NCI-H1092 treated with DMSO at 0.1 percent for 48 hours (cell line): ENCODE measurements around the gene CEP20.
"Not testable (repeated sequence)": the region's sequence is repeated elsewhere in the genome, so short reads cannot be mapped to it uniquely, and the experiment has no call there.

Experiments used
- DNase-seq: peaks from one replicate; lab custom pipeline; 2025; lab: John Stamatoyannopoulos, UW

The CEP20 gene

DNA sequence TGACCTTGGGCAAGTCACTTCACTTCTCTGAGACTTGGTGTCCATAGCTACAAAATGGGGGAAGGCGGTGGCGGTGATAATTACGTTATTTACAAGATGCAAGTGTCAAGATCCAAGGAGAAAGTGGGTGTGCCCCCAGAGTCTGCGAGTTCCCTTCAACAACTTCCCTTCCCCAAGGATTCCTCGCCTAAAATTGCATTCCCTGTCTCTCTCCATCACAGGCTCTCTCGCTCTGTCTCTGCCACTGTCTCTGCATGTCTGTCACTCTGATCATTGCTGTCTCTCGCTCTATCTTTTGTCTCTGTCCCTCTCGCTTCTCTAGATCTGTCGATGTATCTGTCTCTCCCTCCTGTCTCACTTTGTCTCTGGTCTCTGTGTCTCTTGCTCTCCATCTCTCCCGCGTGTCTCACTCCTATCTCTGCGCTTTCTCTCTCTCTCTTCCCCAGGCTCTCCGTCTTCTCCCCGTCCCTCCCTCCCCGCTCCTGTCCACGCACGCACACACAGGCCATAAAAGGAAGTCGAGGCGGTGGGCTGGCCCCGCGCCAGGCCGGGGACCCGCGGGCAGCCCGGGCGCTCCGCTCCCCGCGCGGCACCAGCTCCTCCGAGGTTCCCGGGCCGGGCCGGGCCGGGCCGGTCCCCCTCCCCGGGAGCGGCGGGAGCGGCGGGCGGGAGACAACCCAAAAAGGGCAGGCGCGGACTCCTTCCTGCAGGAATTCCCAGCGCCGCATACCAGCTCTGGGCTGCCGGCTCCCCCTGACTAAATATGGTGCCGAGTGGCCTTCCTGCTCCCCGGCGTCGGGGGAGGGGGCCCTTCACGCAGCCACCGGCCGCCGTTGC is 30.5 kb downstream of the CEP20 start:
- no peak for DNase-seq

DNA sequence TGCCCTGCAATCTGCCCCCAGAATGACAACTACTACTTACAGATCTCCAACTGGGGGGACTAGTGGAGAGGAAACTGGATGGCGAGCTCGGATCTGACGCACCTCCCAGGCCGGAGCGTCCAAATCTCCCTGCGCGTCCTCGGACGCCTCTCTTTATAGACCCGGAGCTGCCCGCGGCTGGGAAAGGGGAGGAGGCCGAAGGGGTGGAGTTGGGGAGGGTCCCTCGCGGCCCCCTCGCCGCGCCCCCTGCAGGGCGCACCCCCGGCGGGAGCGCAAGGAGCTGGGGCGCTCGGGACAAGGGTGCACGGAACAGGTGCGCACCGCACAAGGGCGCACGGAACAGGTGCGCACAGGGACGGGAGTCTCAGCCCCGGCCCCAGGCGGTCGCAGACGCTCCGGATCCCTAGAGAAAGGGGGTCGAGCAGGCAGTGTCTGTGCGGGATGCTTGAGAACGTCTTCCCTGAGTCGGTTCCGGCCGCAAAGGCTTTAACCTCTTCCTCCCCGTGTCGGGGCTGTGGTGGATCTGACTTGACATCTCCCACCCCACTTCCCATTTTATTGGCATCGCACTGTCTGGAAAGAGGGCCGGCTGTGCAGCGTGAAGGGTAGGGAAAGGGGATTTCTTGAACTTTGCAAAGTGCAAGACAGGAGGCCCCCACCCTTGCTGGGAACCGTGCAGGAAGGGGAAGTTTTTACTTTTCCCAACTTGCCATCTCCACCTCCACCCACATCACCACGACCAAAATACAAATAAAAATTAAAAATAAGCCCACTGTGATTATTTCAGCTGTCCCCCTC is 31.3 kb downstream of the CEP20 start, which contains the start of gene MYH11:
MYH11 (minus strand) TSS at position 128 of the 798 bp plus-strand sequence. CDS start 18,776 bp downstream, outside the sequence.
- DNase-seq: no peak

DNA sequence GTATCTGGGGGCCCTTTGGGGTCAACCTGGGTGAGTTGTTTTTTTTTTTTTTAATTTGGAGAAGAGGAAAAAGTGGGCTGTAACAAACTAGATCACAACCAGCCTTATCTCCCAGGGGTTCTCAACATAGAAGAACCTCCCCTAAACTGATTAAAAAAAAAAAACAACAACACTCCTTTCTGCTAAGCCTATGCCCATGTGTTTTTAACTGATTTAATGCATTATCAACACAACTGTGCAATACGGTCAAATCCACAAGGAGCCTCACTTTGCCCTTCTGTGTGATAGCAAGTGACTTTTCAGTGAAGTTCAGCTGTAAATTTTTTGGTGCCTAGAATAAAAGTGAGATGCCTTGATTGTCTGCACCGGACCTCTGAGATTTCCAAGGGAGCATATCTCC is 32.2 kb downstream of the CEP20 start:
- DNase-seq: no peak

DNA sequence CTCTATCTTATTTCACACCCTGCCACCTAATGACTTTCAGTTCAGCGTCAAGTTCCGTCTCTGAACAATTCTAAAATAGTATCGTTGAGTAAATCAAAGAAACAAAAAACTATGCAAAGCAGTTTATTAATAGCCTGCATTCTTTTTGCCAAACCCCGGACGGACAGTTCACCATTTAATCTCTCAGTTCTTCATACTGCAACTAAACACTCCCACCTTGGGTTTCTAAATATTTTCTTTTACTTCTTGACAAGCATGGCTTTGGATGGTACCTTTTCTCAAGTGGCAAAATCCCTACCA is 32.7 kb downstream of the CEP20 start:
- no peak for DNase-seq

DNA sequence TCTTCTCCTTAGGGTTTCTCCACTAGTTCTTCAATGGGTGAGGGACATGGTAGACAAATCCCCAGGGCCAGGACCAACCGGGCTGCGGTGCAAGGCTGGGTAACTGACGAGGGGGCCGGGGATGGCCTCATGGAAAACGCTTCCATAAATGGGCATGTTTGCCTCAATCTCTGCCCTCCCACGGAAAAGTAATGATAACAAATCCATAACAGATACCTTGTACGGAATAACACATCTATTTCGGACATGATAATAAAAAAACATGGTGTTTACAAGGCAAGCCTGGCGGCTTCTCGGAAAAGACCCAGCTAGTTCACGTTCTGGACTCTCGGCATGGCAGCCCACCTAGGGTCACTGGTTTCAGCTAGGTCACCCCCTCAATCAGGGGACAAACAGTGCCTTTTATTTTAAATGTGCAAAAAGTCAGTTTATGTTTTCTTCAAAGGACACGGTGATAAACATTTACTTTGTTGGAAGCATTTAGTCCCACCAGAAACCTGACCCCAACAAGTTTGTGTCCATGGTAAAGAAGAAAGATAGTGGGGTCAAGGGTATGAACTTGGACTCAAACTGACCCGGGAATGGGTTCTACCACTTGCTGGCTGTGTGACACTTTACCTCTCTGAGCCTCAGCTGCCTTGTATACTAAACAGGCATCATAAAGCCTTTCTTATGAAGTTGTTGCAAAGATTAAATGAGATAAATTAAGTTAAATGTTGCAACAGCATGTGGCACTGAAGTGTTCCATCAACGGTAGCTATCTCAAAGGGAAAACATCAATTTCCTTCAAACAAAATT is 33.3 kb downstream of the CEP20 start:
- DNase-seq: no peak

DNA sequence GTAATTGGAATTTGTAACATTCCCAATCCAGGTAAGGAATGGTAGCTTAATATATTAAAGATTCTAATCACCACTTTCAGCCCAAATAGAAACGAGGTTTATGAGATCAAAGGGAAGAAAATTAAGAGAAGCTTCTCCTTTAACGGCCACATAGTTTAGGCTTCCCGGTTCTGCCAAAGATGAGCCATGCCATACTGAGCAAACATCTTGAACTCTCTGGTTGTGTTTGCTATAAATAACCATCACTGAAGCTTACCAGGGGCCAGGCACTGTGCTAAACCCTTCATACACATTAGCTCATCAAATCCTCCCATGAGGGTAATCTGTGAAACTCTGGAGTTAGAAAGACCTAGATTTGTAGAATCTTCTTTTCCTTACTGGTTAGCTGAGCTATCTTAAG is 34.3 kb downstream of the CEP20 start:
- DNase-seq: no peak

DNA sequence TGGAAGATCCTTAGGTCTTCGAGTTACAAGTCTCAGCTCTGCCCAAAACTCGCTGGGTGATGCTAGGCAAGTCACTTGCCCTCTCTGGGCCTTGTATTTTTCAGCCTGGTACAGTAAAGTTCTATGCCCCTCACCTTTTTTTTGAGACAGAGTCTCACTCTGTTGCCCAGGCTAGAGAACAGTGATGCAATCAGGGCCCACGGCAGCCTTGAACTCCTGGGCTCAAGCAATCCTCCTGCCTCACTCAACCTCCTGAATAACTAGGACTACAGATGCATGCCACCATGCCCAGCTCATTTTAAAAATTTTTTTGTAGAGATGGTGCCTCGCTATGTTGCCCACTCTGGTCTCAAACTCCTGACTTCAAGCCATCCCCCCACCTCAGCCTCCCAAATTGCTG is 35.4 kb downstream of the CEP20 start:
- DNase-seq: no peak

DNA sequence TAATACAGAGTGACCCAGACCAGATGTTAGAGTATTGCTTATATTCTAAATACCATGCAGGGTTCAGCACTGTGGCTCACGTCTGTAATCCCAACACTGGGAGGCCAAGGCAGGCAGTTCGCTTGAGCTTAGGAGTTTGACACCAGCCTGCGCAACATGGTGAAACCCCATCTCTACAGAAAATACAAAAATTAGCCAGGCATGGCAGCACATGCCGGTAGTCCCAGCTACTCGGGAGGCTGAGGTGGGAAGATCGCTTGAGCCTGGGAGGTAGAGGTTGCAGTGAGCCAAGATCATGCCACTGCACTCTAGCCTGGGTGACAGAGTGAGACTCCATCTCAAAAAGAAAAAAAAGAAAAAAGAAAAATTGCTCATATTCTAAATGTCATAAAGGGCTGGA is 37.8 kb downstream of the CEP20 start:
- DNase-seq: not testable (repeated sequence)

DNA sequence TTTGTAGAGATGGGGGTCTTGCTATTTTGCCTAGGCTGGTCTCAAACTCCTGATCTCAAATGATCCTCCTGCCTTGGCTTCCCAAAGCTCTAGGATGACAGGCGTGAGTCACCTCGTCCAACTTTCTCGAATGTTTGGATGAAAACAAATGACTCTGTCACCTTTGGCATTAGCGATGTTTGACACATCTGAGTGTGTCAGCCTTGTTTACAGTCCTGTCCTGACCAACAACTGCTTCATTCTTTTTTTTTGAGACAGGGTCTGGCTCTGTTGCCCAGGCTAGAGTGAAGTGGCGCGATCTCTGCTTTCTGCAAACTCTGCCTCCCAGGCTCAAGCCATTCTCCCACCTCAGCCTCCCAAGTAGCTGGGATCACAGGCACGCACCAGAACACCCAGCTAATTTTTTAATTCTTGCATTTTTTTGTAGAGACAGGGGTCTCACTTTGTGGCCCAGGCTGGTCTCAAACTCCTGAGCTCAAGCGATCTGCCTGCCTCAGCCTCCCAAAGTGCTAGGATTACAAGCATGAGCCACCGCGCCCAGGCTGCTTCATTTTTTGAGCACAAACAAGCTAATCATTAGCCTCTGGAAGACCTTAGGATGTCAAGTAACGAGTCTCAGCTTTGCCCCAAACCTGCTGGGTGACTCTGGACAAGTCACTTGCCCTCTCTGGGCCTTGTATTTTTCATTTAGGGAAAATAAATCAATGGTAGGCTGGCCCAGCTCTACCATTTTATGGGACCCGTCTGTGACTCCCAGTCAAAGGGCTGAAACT is 39.0 kb downstream of the CEP20 start:
- DNase-seq: no peak

DNA sequence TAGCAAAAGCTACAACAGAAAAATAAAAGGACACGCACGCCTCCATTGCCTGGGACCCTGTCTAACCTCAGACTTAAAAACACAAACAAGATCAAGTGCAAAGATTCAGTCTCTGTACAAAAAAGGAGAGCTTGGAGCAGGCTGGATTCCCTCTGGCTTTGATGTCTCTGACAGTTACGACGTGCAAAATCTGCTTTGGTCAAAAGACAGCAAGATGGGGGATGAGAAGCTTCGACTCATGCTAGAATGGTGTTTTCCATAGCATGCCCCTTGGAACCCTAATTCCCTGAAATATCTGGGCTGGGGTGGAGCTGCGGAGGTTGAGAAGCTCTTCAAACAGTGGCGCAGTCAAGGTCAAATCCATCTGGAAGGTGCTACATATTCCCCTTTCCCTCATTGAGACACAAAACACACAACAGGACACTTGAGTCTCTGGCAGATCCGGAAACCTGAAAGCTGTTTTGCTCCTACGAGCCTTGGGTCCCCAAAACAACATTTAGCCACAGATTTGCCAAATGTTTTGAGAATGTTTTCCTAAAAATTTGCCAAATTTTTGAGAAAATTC is 40.7 kb downstream of the CEP20 start:
- no peak for DNase-seq

DNA sequence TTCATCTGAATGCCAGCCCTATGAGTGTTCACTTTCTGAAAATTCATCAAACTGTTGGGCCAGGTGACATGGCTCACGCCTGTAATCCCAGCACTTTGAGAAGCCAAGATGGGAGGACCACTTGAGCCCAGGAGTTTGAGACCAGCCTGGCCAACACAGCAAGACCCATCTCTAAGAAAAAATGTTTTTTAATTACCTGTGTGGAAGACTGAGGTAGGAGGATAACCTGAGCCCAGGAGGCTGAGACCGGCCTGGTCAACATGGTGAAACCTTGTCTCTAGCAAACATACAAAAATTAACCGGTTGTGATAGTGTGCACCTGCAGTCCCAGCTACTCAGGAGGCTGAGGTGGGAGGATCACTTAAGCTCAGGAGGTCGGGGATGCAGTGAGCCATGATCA is 41.9 kb downstream of the CEP20 start:
- no peak for DNase-seq

DNA sequence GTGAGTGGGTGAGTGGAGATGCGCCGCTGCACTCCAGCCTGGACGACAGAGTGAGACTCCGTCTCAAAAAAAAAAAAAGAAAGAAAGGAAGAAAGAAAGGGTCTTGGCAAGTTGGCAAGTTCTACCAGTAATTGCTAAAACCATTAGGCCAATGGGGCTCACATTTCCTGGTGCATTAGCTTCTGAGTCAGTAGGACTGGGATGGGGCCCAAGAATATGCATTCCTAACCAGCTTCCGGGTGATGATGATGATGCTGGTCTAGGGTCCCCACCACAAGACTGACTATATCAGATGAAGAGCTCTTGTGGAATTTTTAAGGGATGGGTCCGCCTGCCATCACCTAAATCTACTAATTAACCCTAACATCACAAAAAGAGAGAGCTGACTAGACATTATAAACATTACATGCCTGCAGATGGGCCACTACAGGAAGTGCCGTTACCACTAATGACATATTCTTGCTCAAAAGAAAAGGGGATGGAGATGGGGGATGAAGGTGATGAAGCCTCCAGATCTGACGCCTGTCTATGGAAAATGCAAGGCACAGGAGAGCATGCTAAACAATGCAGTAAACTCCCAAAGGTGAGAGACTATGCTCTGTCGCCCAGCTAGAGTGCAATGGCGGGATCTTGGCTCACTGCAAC is 44.6 kb downstream of the CEP20 start:
- no peak for DNase-seq

DNA sequence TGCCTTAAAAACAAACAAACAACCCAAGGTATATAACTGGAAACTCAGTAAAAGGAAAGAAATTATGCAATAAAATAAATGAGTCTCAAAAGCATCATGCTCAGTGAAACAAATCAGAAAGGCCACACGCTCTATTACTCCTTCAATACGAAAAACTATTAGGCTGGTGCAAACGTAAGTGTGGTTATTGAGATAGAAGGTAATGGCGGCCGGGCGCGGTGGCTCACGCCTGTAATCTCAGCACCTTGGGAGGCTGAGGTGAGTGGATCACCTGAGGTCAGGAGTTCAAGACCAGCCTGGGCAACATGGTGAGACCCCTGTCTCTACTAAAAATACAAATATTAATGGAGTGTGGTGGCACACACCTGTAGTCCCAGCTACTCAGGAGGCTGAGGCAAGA is 49.2 kb downstream of the CEP20 start:
- DNase-seq: not testable (repeated sequence)

DNA sequence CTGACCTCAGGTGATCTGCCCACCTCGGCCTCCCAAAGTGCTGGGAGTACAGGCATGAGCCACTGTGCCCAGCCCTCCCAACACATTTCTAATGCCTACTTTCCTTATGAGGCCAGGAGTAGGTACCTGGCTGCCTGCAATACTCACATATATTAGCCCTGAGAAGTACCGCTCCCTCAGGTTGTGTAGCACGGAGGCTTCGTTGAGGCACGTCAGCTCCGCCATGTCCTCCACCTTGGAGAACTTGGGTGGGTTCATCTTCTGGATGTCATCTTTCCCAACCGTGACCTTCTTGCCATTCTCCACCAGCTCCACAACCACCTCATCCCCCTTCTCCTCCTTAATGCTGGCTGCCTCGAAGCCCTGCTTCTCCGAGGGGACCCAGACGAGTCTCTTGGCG is 50.6 kb downstream of the CEP20 start:
- DNase-seq: no peak

DNA sequence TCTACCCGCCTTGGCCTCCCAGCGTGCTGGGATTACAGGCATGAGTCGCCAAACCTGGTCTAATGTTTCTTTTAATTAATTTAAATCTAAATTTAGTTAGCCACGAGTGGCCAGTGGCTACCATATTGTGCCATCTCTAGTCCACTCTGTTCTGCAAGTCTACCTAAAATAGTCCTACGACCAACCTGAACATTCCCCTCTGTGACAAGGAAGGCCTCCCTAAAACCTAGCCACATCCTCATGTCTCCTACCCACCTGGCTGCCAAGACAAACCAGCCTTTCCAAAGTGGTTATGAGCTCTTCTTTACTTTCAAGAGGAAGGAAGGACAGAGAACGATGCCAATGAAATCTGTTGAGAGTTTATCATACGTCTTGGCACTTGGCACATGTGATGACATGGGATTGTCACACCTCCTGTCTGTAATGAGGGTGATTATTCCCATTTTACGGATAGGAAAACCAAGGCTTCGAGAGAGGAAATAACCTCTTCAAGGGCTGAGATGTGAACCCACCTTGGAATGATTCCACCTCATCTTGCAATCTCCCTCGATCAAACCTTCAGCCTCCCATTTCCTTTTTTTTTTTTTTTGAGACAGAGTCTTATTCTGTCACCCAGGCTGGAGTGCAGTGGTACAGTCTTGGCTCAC is 51.3 kb downstream of the CEP20 start:
- DNase-seq: no peak

DNA sequence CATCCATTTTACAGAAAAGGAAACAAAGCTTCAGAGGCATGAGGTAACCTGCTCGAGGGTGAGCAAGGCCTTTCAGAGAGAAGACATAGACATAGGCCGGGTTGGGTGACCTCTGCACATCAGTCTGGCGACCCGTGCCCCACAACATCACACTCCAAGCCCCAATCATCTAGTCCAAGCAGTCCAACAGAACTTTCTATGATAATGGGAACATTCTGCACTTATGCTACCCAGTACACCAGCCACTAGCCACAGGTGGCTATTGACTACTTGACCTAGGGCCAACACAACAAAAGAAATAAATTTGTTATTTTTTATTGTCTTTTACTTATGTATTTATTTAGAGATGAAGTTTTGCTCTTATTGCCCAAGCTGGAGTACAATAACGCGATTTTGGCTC is 52.3 kb downstream of the CEP20 start:
- no peak for DNase-seq

DNA sequence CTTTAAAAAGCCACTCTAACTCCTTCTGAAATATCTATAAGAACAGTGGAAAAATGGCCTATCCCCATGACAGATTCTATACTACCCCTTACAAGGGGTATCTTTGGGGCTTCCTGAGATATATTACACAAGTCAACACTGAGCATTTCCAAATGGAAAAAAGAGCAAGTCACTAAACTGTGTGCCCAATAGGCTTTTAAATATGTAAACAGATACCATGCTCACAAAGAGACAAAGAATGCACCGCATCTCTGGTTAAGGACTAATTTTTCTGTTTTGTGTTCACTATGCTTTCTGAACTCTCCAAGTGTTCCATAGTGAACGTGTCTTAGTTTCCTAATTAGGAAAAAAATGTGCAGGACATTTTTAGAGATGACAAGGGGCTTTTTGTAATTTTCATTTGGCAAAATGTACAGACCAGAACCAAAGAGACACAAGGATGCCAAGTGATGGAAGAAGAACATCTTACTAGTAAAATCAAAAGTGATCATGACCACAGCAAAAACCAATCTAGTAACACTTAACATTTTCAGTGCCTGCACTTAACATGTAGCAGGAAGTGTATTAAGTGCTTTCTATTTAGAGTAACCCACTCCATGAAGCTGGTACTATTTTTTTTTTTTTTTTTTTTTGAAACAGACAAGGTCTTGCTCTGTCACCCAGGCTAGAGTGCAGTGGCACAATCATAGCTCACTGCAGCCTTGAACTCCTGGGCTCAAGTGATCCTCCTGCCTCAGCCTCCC is 53.1 kb downstream of the CEP20 start:
- no peak for DNase-seq

DNA sequence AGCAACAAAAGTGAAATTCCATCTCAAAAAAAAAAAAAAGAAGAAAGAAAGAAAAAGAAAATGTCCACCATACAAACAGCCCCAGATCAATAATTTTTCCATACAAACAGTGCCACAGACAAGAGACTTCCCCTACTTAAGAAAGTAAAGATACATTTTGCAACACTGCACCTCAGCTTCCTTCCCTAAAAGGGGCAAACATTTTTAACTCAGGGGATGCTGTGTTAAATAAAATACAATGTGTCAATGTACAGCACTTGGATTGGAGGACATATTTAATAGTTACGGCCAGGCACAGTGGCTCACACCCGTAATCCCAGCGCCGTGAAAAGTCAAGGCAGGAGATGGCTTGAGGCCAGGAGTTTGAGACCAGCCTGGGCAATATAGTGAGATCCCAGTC is 53.9 kb downstream of the CEP20 start:
- DNase-seq: no peak

DNA sequence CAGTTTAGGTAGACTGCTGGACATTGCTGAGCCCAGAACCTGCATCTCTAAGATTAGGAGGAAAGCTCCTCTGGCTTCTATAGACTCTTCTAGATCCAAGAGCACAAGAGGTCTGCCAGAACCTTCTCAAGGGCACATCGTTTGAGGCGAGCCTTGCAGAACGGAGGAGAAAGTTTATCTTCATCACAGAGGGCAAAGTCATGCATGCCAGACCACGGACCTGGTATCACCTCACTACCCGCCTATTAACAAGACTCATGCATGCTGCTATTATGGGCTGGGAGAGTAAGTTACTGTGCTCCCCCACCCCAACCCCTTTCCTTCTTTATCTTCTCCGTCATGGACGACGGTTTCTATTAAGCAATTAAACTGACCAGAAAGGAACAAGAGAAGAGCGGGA is 54.9 kb downstream of the CEP20 start:
- DNase-seq: no peak

DNA sequence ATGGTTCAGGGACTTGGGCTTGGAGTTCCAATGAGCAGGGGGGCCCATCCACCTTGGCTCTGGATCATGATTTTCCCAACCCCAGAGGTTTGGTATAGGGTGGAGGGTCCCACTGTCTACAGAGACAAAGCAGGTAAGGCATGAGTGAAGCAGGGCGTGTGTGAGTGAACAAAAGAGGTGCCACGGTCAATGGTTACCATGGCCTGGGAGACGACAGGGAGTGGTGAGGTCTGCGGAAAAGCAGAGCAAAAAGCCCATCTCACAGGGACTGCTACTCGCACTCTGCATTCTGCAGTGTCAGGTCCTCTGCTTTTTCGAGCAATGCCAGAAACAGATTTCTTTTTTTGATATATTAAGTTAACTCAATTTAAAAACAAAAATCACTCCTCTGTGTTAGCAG is 56.2 kb downstream of the CEP20 start:
- DNase-seq: no peak
